Measurements from ENCODE around the gene RASGEF1B. TPM values are rescaled to one million over a fixed set of nuclear protein-coding genes. Genes with fewer than 3 reads are reported as not detected.

Gene RASGEF1B
- total RNA-seq, 6 experiments from 2014 or later = 22.9 to 51.9 (median 25.8) TPM

- Histone ChIP-seq H3K36me3 (no peaks in the 10 kb centered on the region), H3K27me3 (no peaks in the 10 kb centered on the region), H3K4me1 (no peaks in the 10 kb centered on the region), H3K27ac (no peak overlapping the region), H3K4me3 (no peak overlapping the region), H3K9me3 (no peaks in the 10 kb centered on the region)
- ATAC-seq (no peak), DNase-seq (no peak)
- TF ChIP-seq POLR2A (IDR thresholded peaks at IDR 0.05) = no peak
- TF ChIP-seq CTCF (IDR thresholded peaks at IDR 0.05) = no peak
- intact Hi-C loops (cut with DNase I) = no loop called here
These were observed 23.6 kb upstream of the RASGEF1B start for GRCh38 chr4:81495345-81495744.

GRCh38 chr4:81494031-81494431 is 22.3 kb upstream of the RASGEF1B start:
- no peaks in the 10 kb centered on the region for H3K27me3 ChIP-seq
- intact Hi-C loops (cut with DNase I) = no loop called here
- peak overlapping the region; percentile 60 to 85 (median 81) for H3K27ac ChIP-seq
- TF ChIP-seq POLR2A (IDR thresholded peaks at IDR 0.05) (no peak), CTCF (IDR thresholded peaks at IDR 0.05) (no peak)
- peak overlapping the region; percentile 6 to 37 (median 19) for H3K4me3 ChIP-seq
- ATAC-seq (peak; percentile 77 to 89 (median 85)), DNase-seq (no peak)
- no peaks in the 10 kb centered on the region for H3K4me1 ChIP-seq
- no peaks in the 10 kb centered on the region for H3K36me3 ChIP-seq
- WGBS (ENCODE audit: insufficient coverage, low coverage, low lambda C conversion rate, missing lambda C conversion rate) = 0% methylated on average over 1 of the region's 1 CpG
- no peaks in the 10 kb centered on the region for H3K9me3 ChIP-seq

- Histone ChIP-seq H3K4me1 (no peaks in the 10 kb centered on the region), H3K36me3 (no peaks in the 10 kb centered on the region), H3K4me3 (no peak overlapping the region), H3K9me3 (no peaks in the 10 kb centered on the region), H3K27me3 (no peaks in the 10 kb centered on the region), H3K27ac (no peak overlapping the region)
- no peak for TF ChIP-seq POLR2A (IDR thresholded peaks at IDR 0.05)
- TF ChIP-seq CTCF (IDR thresholded peaks at IDR 0.05) = no peak
- DNase-seq (no peak), ATAC-seq (peak in 1 of 4 donors; percentile 13)
- WGBS (ENCODE audit: insufficient coverage, low coverage, low lambda C conversion rate, missing lambda C conversion rate) = 46% methylated on average over 1 of the region's 1 CpG
- intact Hi-C loops (cut with DNase I) = no loop called here
These were observed 21.0 kb upstream of the RASGEF1B start for GRCh38 chr4:81492606-81493230.

GRCh38 chr4:81491943-81492342 is 20.2 kb upstream of the RASGEF1B start:
- DNase-seq (no peak), ATAC-seq (peak; percentile 41 to 70 (median 43))
- 46% methylated on average over 1 of the region's 1 CpG for WGBS (ENCODE audit: insufficient coverage, low coverage, low lambda C conversion rate, missing lambda C conversion rate)

More at GRCh38 chr4:81491943-81492342, 20.2 kb upstream of the RASGEF1B start:
- Histone ChIP-seq H3K9me3 (no peaks in the 10 kb centered on the region), H3K27ac (peak overlapping the region in 1 of 3 donors; percentile 17), H3K4me1 (no peaks in the 10 kb centered on the region), H3K36me3 (no peaks in the 10 kb centered on the region), H3K27me3 (no peaks in the 10 kb centered on the region), H3K4me3 (no peak overlapping the region)
- intact Hi-C loops (cut with DNase I) = no loop called here
- TF ChIP-seq POLR2A (IDR thresholded peaks at IDR 0.05) (no peak), CTCF (IDR thresholded peaks at IDR 0.05) (no peak)

Measured in right lobe of liver (tissue), 6 donors.